ENCODE measurements around the gene KCNN3.
A peak's percentile ranks its signal among the peaks of the same experiment; 100 is the strongest.
"Not testable (repeated sequence)": the region's sequence is repeated elsewhere in the genome, so short reads cannot be mapped to it uniquely, and the experiment has no call there.

Gene KCNN3

GRCh38 chr1:154686507-154686906 is 183.6 kb downstream of the KCNN3 start:
- TF ChIP-seq, protein P1, sequence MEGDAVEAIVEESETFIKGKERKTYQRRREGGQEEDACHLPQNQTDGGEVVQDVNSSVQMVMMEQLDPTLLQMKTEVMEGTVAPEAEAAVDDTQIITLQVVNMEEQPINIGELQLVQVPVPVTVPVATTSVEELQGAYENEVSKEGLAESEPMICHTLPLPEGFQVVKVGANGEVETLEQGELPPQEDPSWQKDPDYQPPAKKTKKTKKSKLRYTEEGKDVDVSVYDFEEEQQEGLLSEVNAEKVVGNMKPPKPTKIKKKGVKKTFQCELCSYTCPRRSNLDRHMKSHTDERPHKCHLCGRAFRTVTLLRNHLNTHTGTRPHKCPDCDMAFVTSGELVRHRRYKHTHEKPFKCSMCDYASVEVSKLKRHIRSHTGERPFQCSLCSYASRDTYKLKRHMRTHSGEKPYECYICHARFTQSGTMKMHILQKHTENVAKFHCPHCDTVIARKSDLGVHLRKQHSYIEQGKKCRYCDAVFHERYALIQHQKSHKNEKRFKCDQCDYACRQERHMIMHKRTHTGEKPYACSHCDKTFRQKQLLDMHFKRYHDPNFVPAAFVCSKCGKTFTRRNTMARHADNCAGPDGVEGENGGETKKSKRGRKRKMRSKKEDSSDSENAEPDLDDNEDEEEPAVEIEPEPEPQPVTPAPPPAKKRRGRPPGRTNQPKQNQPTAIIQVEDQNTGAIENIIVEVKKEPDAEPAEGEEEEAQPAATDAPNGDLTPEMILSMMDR (conservative IDR thresholded peaks at IDR 0.05; ENCODE audit: low read depth, low read length): no peak
- DNase-seq (ENCODE audit: low read depth): no peak
- H3K4me3 ChIP-seq (ENCODE audit: low read depth, low read length): no peak overlapping the region

GRCh38 chr1:154683820-154684219 is 186.3 kb downstream of the KCNN3 start:
- no peak overlapping the region for H3K4me3 ChIP-seq (ENCODE audit: low read depth, low read length)
- TF ChIP-seq, protein P1 (conservative IDR thresholded peaks at IDR 0.05; ENCODE audit: low read depth, low read length): no peak

DNA sequence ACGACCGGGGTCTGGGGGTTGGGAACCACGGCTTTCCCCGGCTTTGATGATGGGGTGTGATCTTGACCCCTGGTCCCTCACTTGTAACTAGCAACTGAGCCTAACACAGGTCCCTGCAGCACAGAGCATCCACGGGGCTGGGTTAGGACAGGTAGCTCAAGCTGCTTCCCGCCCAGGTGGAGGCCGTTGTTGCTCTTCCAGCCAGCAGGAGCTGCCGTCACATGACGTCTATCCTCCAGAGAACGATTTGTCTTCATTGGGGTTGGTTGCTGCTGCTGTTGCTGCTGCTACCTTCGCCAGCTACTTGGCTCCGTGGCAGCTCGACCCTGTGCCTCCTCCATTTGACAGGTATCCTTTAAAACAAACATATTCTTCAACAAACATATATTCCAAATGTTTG is 187.8 kb downstream of the KCNN3 start:
- TF ChIP-seq, protein P1 (conservative IDR thresholded peaks at IDR 0.05; ENCODE audit: low read depth, low read length): no peak
- no peak for DNase-seq (ENCODE audit: low read depth)
- no peak overlapping the region for H3K4me3 ChIP-seq (ENCODE audit: low read depth, low read length)

More at GRCh38 chr1:154683820-154684219, 186.3 kb downstream of the KCNN3 start:
- no peak for DNase-seq (ENCODE audit: low read depth)

DNA sequence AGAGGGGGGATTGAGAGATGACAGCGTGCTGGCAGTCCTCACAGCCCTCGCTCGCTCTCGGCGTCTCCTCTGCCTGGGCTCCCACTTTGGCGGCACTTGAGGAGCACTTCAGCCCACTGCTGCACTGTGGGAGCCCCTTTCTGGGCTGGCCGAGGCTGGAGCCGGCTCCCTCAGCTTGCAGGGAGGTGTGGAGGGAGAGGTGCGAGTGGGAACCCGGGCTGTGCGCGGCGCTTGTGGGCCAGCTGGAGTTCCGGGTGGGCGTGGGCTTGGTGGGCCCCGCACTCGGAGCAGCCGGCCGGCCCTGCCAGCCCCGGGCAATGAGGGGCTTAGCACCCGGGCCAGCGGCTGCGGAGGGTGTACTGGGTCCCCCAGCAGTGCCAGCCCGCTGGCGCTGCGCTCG is 192.2 kb downstream of the KCNN3 start:
- not testable (repeated sequence) for DNase-seq (ENCODE audit: low read depth); H3K4me3 ChIP-seq (ENCODE audit: low read depth, low read length)

- H3K4me3 ChIP-seq (ENCODE audit: low read depth, low read length); DNase-seq (ENCODE audit: low read depth): not testable (repeated sequence)
These were observed 193.2 kb downstream of the KCNN3 start for GRCh38 chr1:154676847-154677246.

DNA sequence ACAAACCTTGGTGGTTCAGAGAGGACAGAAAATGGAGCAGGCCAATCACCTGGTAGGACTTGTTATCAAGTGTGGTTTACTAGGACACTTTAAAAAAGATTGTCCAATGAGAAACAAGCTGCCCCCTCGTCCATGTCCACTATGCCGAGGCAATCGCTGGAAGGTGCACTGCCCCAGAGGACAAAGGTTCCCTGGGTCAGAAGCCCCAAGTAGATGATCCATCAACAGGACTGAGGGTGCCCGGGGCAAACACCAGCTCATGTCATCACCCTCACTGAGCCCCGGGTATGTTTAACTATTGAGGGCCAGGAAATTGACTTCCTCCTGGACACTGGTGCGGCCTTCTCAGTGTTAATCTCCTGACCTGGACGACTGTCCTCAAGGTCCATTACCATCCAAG is 195.6 kb downstream of the KCNN3 start:
- H3K4me3 ChIP-seq (ENCODE audit: low read depth, low read length); DNase-seq (ENCODE audit: low read depth): not testable (repeated sequence)

- not testable (repeated sequence) for H3K4me3 ChIP-seq (ENCODE audit: low read depth, low read length); DNase-seq (ENCODE audit: low read depth)
These were observed 197.8 kb downstream of the KCNN3 start for GRCh38 chr1:154672245-154672644.

DNA sequence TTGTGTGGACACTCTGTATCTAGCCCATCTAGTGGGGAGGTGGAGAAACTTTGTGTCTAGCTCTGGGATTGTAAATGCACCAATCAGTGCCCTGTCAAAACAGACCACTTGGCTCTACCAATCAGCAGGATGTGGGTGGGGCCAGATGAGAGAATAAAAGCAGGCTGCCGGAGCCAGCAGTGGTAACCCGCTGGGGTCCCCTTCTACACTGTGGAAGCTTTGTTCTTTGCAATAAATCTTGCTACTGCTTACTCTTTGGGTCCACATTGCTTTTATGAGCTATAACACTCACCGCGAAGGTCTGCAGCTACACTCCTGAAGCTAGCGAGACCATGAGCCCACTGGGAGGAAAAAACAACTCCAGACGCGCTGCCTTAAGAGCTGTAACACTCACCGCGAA is 198.7 kb downstream of the KCNN3 start:
- DNase-seq (ENCODE audit: low read depth); H3K4me3 ChIP-seq (ENCODE audit: low read depth, low read length): not testable (repeated sequence)

- not testable (repeated sequence) for DNase-seq (ENCODE audit: low read depth); H3K4me3 ChIP-seq (ENCODE audit: low read depth, low read length)
These were observed 199.5 kb downstream of the KCNN3 start for GRCh38 chr1:154670310-154671270.

- TF ChIP-seq, protein P1 (conservative IDR thresholded peaks at IDR 0.05; ENCODE audit: low read depth, low read length): peak; percentile 95
- DNase-seq (ENCODE audit: low read depth): peak; percentile 91
- H3K4me3 ChIP-seq (ENCODE audit: low read depth, low read length): no peak overlapping the region
These were observed 200.4 kb downstream of the KCNN3 start for GRCh38 chr1:154669464-154670282.

Measured in choroid plexus epithelial cell (primary cell).